Lung (tissue), 12 donors: ENCODE results near the gene TRPM3. TPM values are rescaled to one million over a fixed set of nuclear protein-coding genes. Genes with fewer than 3 reads are reported as not detected.

Experiments used
- ATAC-seq: fragments of 200-7000 bp; cut with Tn5 transposase; one replicate; pipeline ENCODE4 v1.9.1; 2020; ENCODE audit warnings: moderate number of reproducible peaks; ENCODE audit not compliant: insufficient read depth, low FRiP score
- DNase-seq, 3 donors: peaks; one replicate each; pipeline ENCODE4 v3.0.0-alpha.2; 2013 to 2017
- H3K27ac ChIP-seq, 2 donors: one replicate each; pipeline ENCODE4 v1.5.1; 2013; ENCODE audit warnings: mild to moderate bottlenecking in 2 of 2, moderate library complexity in 2 of 2, control low read depth in 1 of 2, inconsistent platforms in 1 of 2, low read depth in 1 of 2, low read length in 1 of 2
- H3K27me3 ChIP-seq, 3 donors: one replicate each; pipeline ENCODE4 v1.5.1; 2013; ENCODE audit warnings: low read length in 2 of 3; ENCODE audit not compliant: control insufficient read depth in 3 of 3, insufficient read depth in 3 of 3
- H3K36me3 ChIP-seq, 4 donors: one replicate each; pipeline ENCODE4 v1.5.1; 2013; ENCODE audit warnings: low read length in 4 of 4, mild to moderate bottlenecking in 1 of 4, moderate library complexity in 1 of 4; ENCODE audit not compliant: control insufficient read depth in 4 of 4, insufficient read depth in 4 of 4
- H3K4me1 ChIP-seq, 5 donors: one replicate each; pipeline ENCODE4 v1.5.1; 2013; ENCODE audit warnings: low read length in 5 of 5, mild to moderate bottlenecking in 2 of 5, moderate library complexity in 1 of 5; ENCODE audit not compliant: control insufficient read depth in 5 of 5, insufficient read depth in 5 of 5
- H3K4me3 ChIP-seq: one replicate; pipeline ENCODE4 v1.5.1; 2013; ENCODE audit warnings: mild to moderate bottlenecking, control low read depth, moderate library complexity
- H3K9ac ChIP-seq, 2 donors: one replicate each; pipeline ENCODE4 v1.5.1; 2013; ENCODE audit warnings: low read length in 2 of 2, control low read depth in 1 of 2; ENCODE audit not compliant: insufficient read depth in 1 of 2
- H3K9me3 ChIP-seq, 4 donors: one replicate each; pipeline ENCODE4 v1.5.1; 2013; ENCODE audit warnings: low read length in 3 of 4, mild to moderate bottlenecking in 1 of 4, moderate library complexity in 1 of 4; ENCODE audit not compliant: control insufficient read depth in 4 of 4, insufficient read depth in 3 of 4
- CTCF ChIP-seq: IDR thresholded peaks from 2 replicates; pipeline ENCODE4 v1.5.1; 2012; ENCODE audit warnings: mild to moderate bottlenecking; ENCODE audit errors: control extremely low read depth, extremely low read depth
- WGBS, 2 donors: extraction: QIAGEN DNeasy Blood & Tissue Kit; methylation state at CpG; one replicate each; pipeline ENCODE4 v1.1.7; 2013; 5-methylcytosine and 5-hydroxymethylcytosine counted together
- polyA plus RNA-seq, 2 donors: library from polyadenylated mRNA; stranded (reverse); fragments of 200-250 nt; gene quantifications; one replicate each; pipeline ENCODE4 v1.2.1, GENCODE V29; 2013
- total RNA-seq, 2 donors: library from RNA; depleted of rRNA in 1 of 2; stranded (reverse); fragments of >200 nt in 1 of 2; gene quantifications; one replicate each; pipeline ENCODE4 v1.2.1, GENCODE V29; 2014 to 2021
- donor health status: control.
- donor health status: control.
- donor health status: Bipolar disorder and iron deficiency.
- donor health status: healthy.
- donor health status: DM: yes; HTN: yes; CAD: no.

TRPM3 gene
- total and polyA plus RNA-seq, 4 donors: 0.02 to 1.4 (median 0.49) TPM; not detected in 1

GRCh38 chr9:70504834-70505233 is 616.6 kb downstream of the TRPM3 start:
- WGBS, 2 donors: 29 to 54% methylated on average over 4 of the region's 4 CpGs

GRCh38 chr9:70502690-70503089 is 618.7 kb downstream of the TRPM3 start:
- Histone ChIP-seq H3K9me3 (no peaks in the 10 kb centered on the region), H3K27me3 (no peaks in the 10 kb centered on the region), H3K9ac (no peak overlapping the region), H3K4me3 (no peak overlapping the region), H3K4me1 (peaks cover 0 to 1% (median 0%) of the 10 kb centered on the region in 5 donors), H3K27ac (no peak overlapping the region), H3K36me3 (no peaks in the 10 kb centered on the region)
- TF ChIP-seq CTCF: no peak
- 61 to 80% methylated on average over 1 of the region's 1 CpG for WGBS, 2 donors
- DNase-seq (peak in 1 of 3 donors; percentile 50), ATAC-seq (no peak)

More at GRCh38 chr9:70504834-70505233, 616.6 kb downstream of the TRPM3 start:
- H3K27ac ChIP-seq: no peak overlapping the region
- TF ChIP-seq CTCF: no peak
- H3K4me1 ChIP-seq: peaks cover 0 to 1% (median 0%) of the 10 kb centered on the region in 5 donors
- H3K9ac ChIP-seq: no peak overlapping the region
- no peaks in the 10 kb centered on the region for H3K9me3 ChIP-seq
- H3K4me3 ChIP-seq: no peak overlapping the region
- H3K36me3 ChIP-seq: no peaks in the 10 kb centered on the region
- no peaks in the 10 kb centered on the region for H3K27me3 ChIP-seq
- DNase-seq (no peak), ATAC-seq (no peak)

- Histone ChIP-seq H3K27me3 (no peaks in the 10 kb centered on the region), H3K4me1 (peaks cover 0 to 3% (median 0%) of the 10 kb centered on the region in 5 donors), H3K4me3 (no peak overlapping the region), H3K9ac (no peak overlapping the region), H3K9me3 (no peaks in the 10 kb centered on the region), H3K36me3 (no peaks in the 10 kb centered on the region), H3K27ac (peak overlapping the region in 1 of 2 donors; percentile 39)
- no peak for DNase-seq
- no peak for TF ChIP-seq CTCF
- 61 to 83% methylated on average over 1 of the region's 1 CpG for WGBS, 2 donors
- ATAC-seq: no peak
These were observed 620.6 kb downstream of the TRPM3 start for GRCh38 chr9:70500793-70501192.

- H3K36me3 ChIP-seq: no peaks in the 10 kb centered on the region
These were observed 621.8 kb downstream of the TRPM3 start for GRCh38 chr9:70499621-70500020.

More at GRCh38 chr9:70499621-70500020, 621.8 kb downstream of the TRPM3 start:
- peaks cover 0 to 4% (median 0%) of the 10 kb centered on the region in 5 donors for H3K4me1 ChIP-seq
- DNase-seq: no peak
- no peak for ATAC-seq
- WGBS, 2 donors: 70 to 88% methylated on average over 1 of the region's 1 CpG
- no peaks in the 10 kb centered on the region for H3K9me3 ChIP-seq
- H3K27ac ChIP-seq: no peak overlapping the region
- no peak for TF ChIP-seq CTCF
- H3K4me3 ChIP-seq: no peak overlapping the region
- H3K27me3 ChIP-seq: no peaks in the 10 kb centered on the region
- H3K9ac ChIP-seq: peak overlapping the region; percentile 13 to 36
